AG09319 (cell line): Measurements from ENCODE around the gene GNL1.
"Not testable (repeated sequence)": the region's sequence is repeated elsewhere in the genome, so short reads cannot be mapped to it uniquely, and the experiment has no call there.

Source experiments
- DNase-seq: peaks from one replicate; pipeline ENCODE4 v3.0.0-alpha.2; 2010; ENCODE audit warnings: low read depth; ENCODE audit errors: extremely low read depth
- CTCF ChIP-seq: IDR thresholded peaks from 2 replicates; pipeline ENCODE4 v1.5.1; 2011; ENCODE audit warnings: low read depth, mild to moderate bottlenecking, inconsistent platforms, low read length, moderate library complexity

GNL1 gene

GRCh38 chr6:30542915-30543314 is 13.4 kb downstream of the GNL1 start:
- no peak for DNase-seq
- TF ChIP-seq CTCF = no peak

GRCh38 chr6:30542404-30542725 is 13.9 kb downstream of the GNL1 start:
- no peak for DNase-seq
- no peak for TF ChIP-seq CTCF

GRCh38 chr6:30541515-30542403 is 14.5 kb downstream of the GNL1 start:
- DNase-seq = no peak

GRCh38 chr6:30537931-30538330 is 18.4 kb downstream of the GNL1 start:
- no peak for TF ChIP-seq CTCF
- DNase-seq = no peak

More at GRCh38 chr6:30541515-30542403, 14.5 kb downstream of the GNL1 start:
- TF ChIP-seq CTCF = peak; percentile 100

- TF ChIP-seq CTCF = no peak
Observed at GRCh38 chr6:30533460-30534294, 22.6 kb downstream of the GNL1 start.

GRCh38 chr6:30530014-30530413 is 26.3 kb downstream of the GNL1 start:
- no peak for DNase-seq
- no peak for TF ChIP-seq CTCF

More at GRCh38 chr6:30533460-30534294, 22.6 kb downstream of the GNL1 start:
- DNase-seq = no peak

GRCh38 chr6:30529349-30529875 is 26.9 kb downstream of the GNL1 start:
- DNase-seq = not testable (repeated sequence)

- not testable (repeated sequence) for DNase-seq
Observed at GRCh38 chr6:30526444-30526843, 29.8 kb downstream of the GNL1 start.

- DNase-seq = not testable (repeated sequence)
Observed at GRCh38 chr6:30521952-30522351, 34.3 kb downstream of the GNL1 start.

- not testable (repeated sequence) for DNase-seq
Observed at GRCh38 chr6:30521082-30521481, 35.2 kb downstream of the GNL1 start.
